ENCODE measurements around the gene VENTX. TPM values are rescaled to one million over a fixed set of nuclear protein-coding genes. Genes with fewer than 3 reads are reported as not detected.

VENTX gene
- total RNA-seq, 3 donors from 2014 or later, result 0.09 to 1.2 (median 0.36) TPM

DNA sequence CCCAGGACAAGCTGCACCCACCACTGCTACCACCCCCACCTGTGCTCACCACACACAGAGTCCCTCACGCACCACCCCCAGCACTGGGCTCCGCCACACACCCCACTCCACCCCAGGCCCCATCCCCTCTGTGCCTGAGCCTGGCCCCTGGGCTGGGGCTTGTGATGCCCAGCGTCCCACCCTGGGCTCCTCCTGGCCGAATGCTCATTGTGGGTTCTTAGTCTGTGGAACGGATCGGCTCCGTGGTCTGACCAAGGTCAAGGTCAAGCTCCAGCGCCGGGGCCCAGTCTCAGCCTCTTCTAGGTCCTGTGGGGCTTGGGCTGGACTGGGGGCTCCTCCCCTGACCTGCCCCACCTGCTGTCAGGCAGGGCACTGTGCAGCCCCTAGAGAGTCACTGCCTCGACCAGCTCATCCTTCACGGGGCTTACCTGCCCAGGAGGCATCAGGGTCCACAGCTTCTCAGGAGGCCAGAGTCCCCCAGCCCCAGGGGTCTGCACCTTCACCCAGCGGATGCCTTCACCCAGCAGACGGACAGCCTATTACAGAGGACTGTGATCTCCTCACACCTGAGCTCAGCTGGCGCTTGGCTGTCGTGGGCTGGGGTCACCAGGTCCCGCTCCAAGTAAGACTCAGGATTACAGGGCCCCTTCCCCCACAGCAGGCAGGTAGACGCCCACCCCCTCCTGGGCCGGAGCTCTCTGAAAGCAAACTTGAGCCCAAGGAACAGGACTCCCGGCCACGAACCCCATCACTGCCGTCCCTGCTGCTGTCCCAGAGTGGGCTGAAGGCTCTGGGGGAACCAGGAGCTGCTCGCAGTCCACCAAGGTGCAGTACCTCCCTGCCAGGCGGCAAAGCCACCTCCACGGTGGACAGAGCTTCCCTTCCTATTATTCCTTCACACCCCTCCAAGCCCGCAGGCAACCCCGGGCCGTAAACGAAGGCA is 22.9 kb upstream of the VENTX start:
- Histone ChIP-seq H3K36me3 (ENCODE audit: low read depth) (no peaks in the 10 kb centered on the region), H3K9me3 (no peaks in the 10 kb centered on the region), H3K4me3 (no peak overlapping the region), H3K4me1 (ENCODE audit: low read depth) (no peaks in the 10 kb centered on the region)
- TF ChIP-seq, protein P1, sequence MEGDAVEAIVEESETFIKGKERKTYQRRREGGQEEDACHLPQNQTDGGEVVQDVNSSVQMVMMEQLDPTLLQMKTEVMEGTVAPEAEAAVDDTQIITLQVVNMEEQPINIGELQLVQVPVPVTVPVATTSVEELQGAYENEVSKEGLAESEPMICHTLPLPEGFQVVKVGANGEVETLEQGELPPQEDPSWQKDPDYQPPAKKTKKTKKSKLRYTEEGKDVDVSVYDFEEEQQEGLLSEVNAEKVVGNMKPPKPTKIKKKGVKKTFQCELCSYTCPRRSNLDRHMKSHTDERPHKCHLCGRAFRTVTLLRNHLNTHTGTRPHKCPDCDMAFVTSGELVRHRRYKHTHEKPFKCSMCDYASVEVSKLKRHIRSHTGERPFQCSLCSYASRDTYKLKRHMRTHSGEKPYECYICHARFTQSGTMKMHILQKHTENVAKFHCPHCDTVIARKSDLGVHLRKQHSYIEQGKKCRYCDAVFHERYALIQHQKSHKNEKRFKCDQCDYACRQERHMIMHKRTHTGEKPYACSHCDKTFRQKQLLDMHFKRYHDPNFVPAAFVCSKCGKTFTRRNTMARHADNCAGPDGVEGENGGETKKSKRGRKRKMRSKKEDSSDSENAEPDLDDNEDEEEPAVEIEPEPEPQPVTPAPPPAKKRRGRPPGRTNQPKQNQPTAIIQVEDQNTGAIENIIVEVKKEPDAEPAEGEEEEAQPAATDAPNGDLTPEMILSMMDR (IDR thresholded peaks at IDR 0.05), result no peak
- ATAC-seq (no peak), DNase-seq (peak in 1 of 3 donors; percentile 35)
- intact Hi-C loops (cut with DNase I, micrococcal nuclease), result no loop called here

DNA sequence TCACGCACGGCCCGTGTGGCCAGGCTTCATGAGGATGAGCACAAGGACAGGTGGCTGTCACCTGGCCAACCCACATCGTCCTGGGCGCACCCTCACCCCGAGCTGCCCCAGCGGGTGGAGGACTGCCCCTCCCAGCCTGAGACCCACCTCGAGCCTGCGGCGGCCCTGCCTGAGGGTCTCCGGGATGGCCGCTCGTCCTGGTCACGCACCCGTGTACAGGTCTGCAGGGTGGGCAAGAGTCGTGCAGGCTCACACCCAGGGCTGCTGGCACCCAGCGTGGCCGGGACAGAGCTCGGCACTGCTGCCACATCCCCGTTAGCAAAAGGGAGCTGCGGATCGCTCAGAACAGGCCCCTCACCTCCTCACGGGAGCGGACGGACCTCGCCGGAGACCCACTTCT is 22.1 kb upstream of the VENTX start:
- DNase-seq (no peak), ATAC-seq (no peak)
- intact Hi-C loops (cut with DNase I, micrococcal nuclease), result no loop called here
- Histone ChIP-seq H3K36me3 (ENCODE audit: low read depth) (no peaks in the 10 kb centered on the region), H3K4me1 (ENCODE audit: low read depth) (no peaks in the 10 kb centered on the region), H3K4me3 (no peak overlapping the region), H3K9me3 (no peaks in the 10 kb centered on the region)
- TF ChIP-seq, protein P1 (IDR thresholded peaks at IDR 0.05), result no peak

DNA sequence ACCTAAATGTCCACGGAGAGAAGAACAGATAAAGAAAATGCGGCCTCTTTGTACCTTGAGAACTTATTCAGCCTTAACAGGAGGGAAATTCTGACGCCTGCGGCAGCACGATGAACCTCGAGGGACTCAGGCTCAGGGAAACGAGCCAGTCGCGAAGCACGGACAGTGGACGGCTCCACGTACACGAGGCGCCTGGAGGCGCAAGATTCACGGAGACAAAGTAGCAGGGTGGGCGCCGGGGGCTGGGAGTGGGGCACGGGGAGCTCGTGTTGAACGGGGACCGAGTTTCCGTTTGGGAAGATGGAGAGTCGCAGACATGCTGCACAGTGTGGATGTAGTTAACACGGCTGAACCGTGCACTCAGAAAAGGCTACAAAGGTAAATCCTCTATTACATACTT is 20.9 kb upstream of the VENTX start:
- peak in 1 of 3 donors; percentile 34 for DNase-seq
- Histone ChIP-seq H3K4me1 (ENCODE audit: low read depth) (no peaks in the 10 kb centered on the region), H3K36me3 (ENCODE audit: low read depth) (no peaks in the 10 kb centered on the region), H3K9me3 (no peaks in the 10 kb centered on the region), H3K4me3 (no peak overlapping the region)
- intact Hi-C loops (cut with DNase I, micrococcal nuclease), result no loop called here
- TF ChIP-seq, protein P1 (IDR thresholded peaks at IDR 0.05), result no peak
- no peak for ATAC-seq

DNA sequence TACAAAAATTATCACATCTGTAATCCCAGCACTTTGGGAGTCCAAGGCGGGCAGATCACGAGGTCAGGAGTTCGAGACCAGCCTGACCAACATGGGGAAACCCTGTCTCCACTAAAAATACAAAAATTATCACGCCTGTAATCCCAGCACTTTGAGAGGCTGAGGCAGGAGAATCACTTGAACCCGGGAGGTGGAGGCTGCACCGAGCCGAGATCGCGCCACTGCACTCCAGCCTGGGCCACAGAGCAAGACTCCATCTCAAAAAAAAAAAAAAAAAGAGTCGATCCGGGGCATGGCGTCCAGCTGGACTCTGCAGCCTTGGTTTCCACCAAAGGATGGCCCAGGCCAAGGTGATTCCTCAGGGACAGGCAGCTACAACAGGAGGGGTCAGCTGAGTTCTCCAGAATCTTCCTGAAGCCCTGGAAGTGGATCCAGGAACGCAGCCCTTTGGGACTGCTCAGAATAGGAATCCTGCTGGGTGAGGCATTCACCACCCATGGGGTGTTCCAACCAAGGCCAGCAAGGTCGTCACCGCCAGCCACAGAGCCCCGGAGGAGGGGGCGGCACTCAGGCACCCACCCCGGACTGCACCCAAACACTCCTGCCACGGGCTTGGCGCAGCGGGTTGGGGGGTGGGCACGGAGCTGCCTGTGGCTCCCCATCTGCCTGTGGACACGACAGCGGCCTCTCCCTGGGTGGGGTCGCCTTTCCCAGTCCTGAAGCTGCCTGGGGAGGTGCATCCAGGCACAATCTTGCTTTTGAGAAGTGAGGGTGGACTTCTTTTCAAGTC is 19.7 kb upstream of the VENTX start:
- DNase-seq, result no peak
- intact Hi-C loops (cut with DNase I, micrococcal nuclease), result no loop called here
- no peak overlapping the region for H3K4me3 ChIP-seq
- H3K36me3 ChIP-seq (ENCODE audit: low read depth), result no peaks in the 10 kb centered on the region
- H3K9me3 ChIP-seq, result no peaks in the 10 kb centered on the region
- ATAC-seq, result no peak
- no peaks in the 10 kb centered on the region for H3K4me1 ChIP-seq (ENCODE audit: low read depth)
- TF ChIP-seq, protein P1 (IDR thresholded peaks at IDR 0.05), result no peak

DNA sequence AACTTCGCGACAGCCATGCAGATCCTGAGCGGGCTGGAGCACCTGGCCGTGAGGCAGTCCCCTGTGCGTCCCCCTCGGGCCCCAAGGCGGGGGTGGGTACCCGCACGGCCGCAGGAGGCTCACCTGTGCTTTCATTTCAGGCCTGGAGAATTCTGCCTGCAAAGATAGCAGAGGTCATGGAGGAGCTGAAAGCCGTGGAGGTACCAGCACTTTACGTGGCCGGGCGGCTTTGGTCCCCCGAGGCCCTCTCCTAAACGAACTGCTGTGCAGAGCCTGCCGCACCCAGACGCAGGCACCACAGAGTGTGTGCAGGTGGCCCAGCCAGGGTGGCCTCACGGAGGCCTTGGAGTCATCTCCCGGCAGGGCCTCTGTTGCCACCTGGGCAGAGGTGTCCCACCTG is 18.8 kb upstream of the VENTX start:
- DNase-seq (no peak), ATAC-seq (no peak)
- intact Hi-C loops (cut with DNase I, micrococcal nuclease), result no loop called here
- no peaks in the 10 kb centered on the region for H3K36me3 ChIP-seq (ENCODE audit: low read depth)
- no peak overlapping the region for H3K4me3 ChIP-seq
- H3K9me3 ChIP-seq, result no peaks in the 10 kb centered on the region
- TF ChIP-seq, protein P1 (IDR thresholded peaks at IDR 0.05), result no peak
- no peaks in the 10 kb centered on the region for H3K4me1 ChIP-seq (ENCODE audit: low read depth)

All from mucosa of descending colon (tissue), 3 donors.